Transverse colon (tissue), 3 donors: ENCODE data around the gene MORC1.

Experiments
- CTCF ChIP-seq, 5 experiments: fragments of 200-600 bp in 3 of 5; fragments of 450-650 bp in 2 of 5; sonication (generic) in 3 of 5; IDR thresholded peaks; 1 replicate in 2 of 5; 2 replicates in 3 of 5; pipeline ENCODE4 v1.5.1; 2016 to 2017; ENCODE audit warnings: antibody characterized with exemption in 5 of 5, inconsistent platforms in 3 of 5, mild to moderate bottlenecking in 2 of 5, moderate library complexity in 1 of 5
- POLR2A ChIP-seq: fragments of 450-650 bp; IDR thresholded peaks from one replicate; pipeline ENCODE4 v1.6.1; 2016; ENCODE audit warnings: antibody characterized with exemption, mild to moderate bottlenecking, moderate library complexity

- TF ChIP-seq CTCF (IDR thresholded peaks at IDR 0.05), result no peak
- TF ChIP-seq POLR2A, result no peak
These were observed 164.7 kb downstream of the MORC1 start for GRCh38 chr3:108953210-108953609.
